ENCODE data around the gene ACCS.

The ACCS gene

GRCh38 chr11:44032299-44033085 lies 33.6 kb upstream of the ACCS start:
- Mint-ChIP-seq H3K4me1 (ENCODE audit: low read depth) (no peaks in the 10 kb centered on the region), H3K9me3 (no peaks in the 10 kb centered on the region), H3K4me3 (no peak overlapping the region)

GRCh38 chr11:44033411-44033850 lies 32.6 kb upstream of the ACCS start:
- Mint-ChIP-seq H3K4me3 (no peak overlapping the region), H3K36me3 (ENCODE audit: low read depth) (no peaks in the 10 kb centered on the region), H3K4me1 (ENCODE audit: low read depth) (no peaks in the 10 kb centered on the region), H3K9me3 (no peaks in the 10 kb centered on the region), H3K27ac (no peak overlapping the region), H3K27me3 (peaks cover 31% of the 10 kb centered on the region)

More at GRCh38 chr11:44032299-44033085, 33.6 kb upstream of the ACCS start:
- Mint-ChIP-seq H3K27ac (no peak overlapping the region), H3K27me3 (peaks cover 34% of the 10 kb centered on the region), H3K36me3 (ENCODE audit: low read depth) (no peaks in the 10 kb centered on the region)

- peaks cover 26% of the 10 kb centered on the region for H3K27me3 Mint-ChIP-seq
- no peaks in the 10 kb centered on the region for H3K9me3 Mint-ChIP-seq
- H3K27ac Mint-ChIP-seq, result no peak overlapping the region
- H3K4me3 Mint-ChIP-seq, result no peak overlapping the region
- no peaks in the 10 kb centered on the region for H3K36me3 Mint-ChIP-seq (ENCODE audit: low read depth)
- H3K4me1 Mint-ChIP-seq (ENCODE audit: low read depth), result no peaks in the 10 kb centered on the region
Observed at GRCh38 chr11:44033856-44034255, 32.2 kb upstream of the ACCS start.

GRCh38 chr11:44034639-44035038 lies 31.4 kb upstream of the ACCS start:
- Mint-ChIP-seq H3K27me3 (peaks cover 19% of the 10 kb centered on the region), H3K4me3 (no peak overlapping the region), H3K27ac (no peak overlapping the region), H3K4me1 (ENCODE audit: low read depth) (no peaks in the 10 kb centered on the region), H3K9me3 (no peaks in the 10 kb centered on the region), H3K36me3 (ENCODE audit: low read depth) (no peaks in the 10 kb centered on the region)

- Mint-ChIP-seq H3K27me3 (peaks cover 3% of the 10 kb centered on the region), H3K4me3 (no peak overlapping the region), H3K36me3 (ENCODE audit: low read depth) (no peaks in the 10 kb centered on the region), H3K27ac (no peak overlapping the region), H3K4me1 (ENCODE audit: low read depth) (no peaks in the 10 kb centered on the region), H3K9me3 (no peaks in the 10 kb centered on the region)
Observed at GRCh38 chr11:44036811-44037657, 29.0 kb upstream of the ACCS start.

GRCh38 chr11:44037658-44037998 lies 28.4 kb upstream of the ACCS start:
- H3K27ac Mint-ChIP-seq, result no peak overlapping the region
- H3K36me3 Mint-ChIP-seq (ENCODE audit: low read depth), result no peaks in the 10 kb centered on the region
- H3K27me3 Mint-ChIP-seq, result no peaks in the 10 kb centered on the region
- no peaks in the 10 kb centered on the region for H3K4me1 Mint-ChIP-seq (ENCODE audit: low read depth)
- H3K4me3 Mint-ChIP-seq, result no peak overlapping the region
- H3K9me3 Mint-ChIP-seq, result no peaks in the 10 kb centered on the region

GRCh38 chr11:44043157-44043556 lies 22.9 kb upstream of the ACCS start:
- Mint-ChIP-seq H3K4me1 (ENCODE audit: low read depth) (no peaks in the 10 kb centered on the region), H3K27me3 (no peaks in the 10 kb centered on the region), H3K36me3 (ENCODE audit: low read depth) (no peaks in the 10 kb centered on the region), H3K4me3 (no peak overlapping the region), H3K9me3 (no peaks in the 10 kb centered on the region), H3K27ac (no peak overlapping the region)

GRCh38 chr11:44046182-44046581 lies 19.9 kb upstream of the ACCS start:
- no peaks in the 10 kb centered on the region for H3K27me3 Mint-ChIP-seq
- no peaks in the 10 kb centered on the region for H3K9me3 Mint-ChIP-seq
- H3K36me3 Mint-ChIP-seq (ENCODE audit: low read depth), result no peaks in the 10 kb centered on the region
- H3K4me1 Mint-ChIP-seq (ENCODE audit: low read depth), result no peaks in the 10 kb centered on the region
- H3K4me3 Mint-ChIP-seq, result no peak overlapping the region
- H3K27ac Mint-ChIP-seq, result no peak overlapping the region

GRCh38 chr11:44047298-44047697 lies 18.8 kb upstream of the ACCS start:
- Mint-ChIP-seq H3K27ac (no peak overlapping the region), H3K4me1 (ENCODE audit: low read depth) (no peaks in the 10 kb centered on the region), H3K9me3 (no peaks in the 10 kb centered on the region), H3K36me3 (ENCODE audit: low read depth) (no peaks in the 10 kb centered on the region), H3K4me3 (no peak overlapping the region), H3K27me3 (no peaks in the 10 kb centered on the region)

- no peak within 1 kb of the TSS for H3K27ac Mint-ChIP-seq
- no peaks in the 10 kb centered on the region for H3K36me3 Mint-ChIP-seq (ENCODE audit: low read depth)
- H3K9me3 Mint-ChIP-seq, result no peaks in the 10 kb centered on the region
- H3K27me3 Mint-ChIP-seq, result no peaks in the 10 kb centered on the region
- no peaks in the 10 kb centered on the region for H3K4me1 Mint-ChIP-seq (ENCODE audit: low read depth)
- H3K4me3 Mint-ChIP-seq, result no peak within 1 kb of the TSS
Observed at GRCh38 chr11:44047931-44048431, 18.1 kb upstream of the ACCS start, which contains the start of gene ACCSL. TSS of gene ACCSL (plus strand) at chr11:44047981. CDS start at chr11:44048037, 56 bp downstream.

GRCh38 chr11:44049832-44050231 lies 16.2 kb upstream of the ACCS start:
- no peaks in the 10 kb centered on the region for H3K9me3 Mint-ChIP-seq
- no peaks in the 10 kb centered on the region for H3K36me3 Mint-ChIP-seq (ENCODE audit: low read depth)
- no peak overlapping the region for H3K27ac Mint-ChIP-seq
- H3K27me3 Mint-ChIP-seq, result no peaks in the 10 kb centered on the region
- no peak overlapping the region for H3K4me3 Mint-ChIP-seq
- no peaks in the 10 kb centered on the region for H3K4me1 Mint-ChIP-seq (ENCODE audit: low read depth)

GRCh38 chr11:44051171-44051570 lies 14.9 kb upstream of the ACCS start:
- Mint-ChIP-seq H3K27ac (no peak overlapping the region), H3K4me3 (no peak overlapping the region), H3K4me1 (ENCODE audit: low read depth) (no peaks in the 10 kb centered on the region), H3K9me3 (no peaks in the 10 kb centered on the region), H3K27me3 (no peaks in the 10 kb centered on the region), H3K36me3 (ENCODE audit: low read depth) (no peaks in the 10 kb centered on the region)

- no peaks in the 10 kb centered on the region for H3K27me3 Mint-ChIP-seq
- H3K9me3 Mint-ChIP-seq, result no peaks in the 10 kb centered on the region
- no peak overlapping the region for H3K4me3 Mint-ChIP-seq
- no peaks in the 10 kb centered on the region for H3K4me1 Mint-ChIP-seq (ENCODE audit: low read depth)
- no peak overlapping the region for H3K27ac Mint-ChIP-seq
- no peaks in the 10 kb centered on the region for H3K36me3 Mint-ChIP-seq (ENCODE audit: low read depth)
Observed at GRCh38 chr11:44057340-44057739, 8.7 kb upstream of the ACCS start.

GRCh38 chr11:44058275-44058674 lies 7.8 kb upstream of the ACCS start:
- Mint-ChIP-seq H3K36me3 (ENCODE audit: low read depth) (no peaks in the 10 kb centered on the region), H3K27me3 (no peaks in the 10 kb centered on the region), H3K4me3 (no peak overlapping the region), H3K27ac (no peak overlapping the region), H3K4me1 (ENCODE audit: low read depth) (no peaks in the 10 kb centered on the region), H3K9me3 (no peaks in the 10 kb centered on the region)

- H3K4me1 Mint-ChIP-seq (ENCODE audit: low read depth), result peaks cover 25% of the 10 kb centered on the region
- peak overlapping the region; percentile 84 for H3K4me3 Mint-ChIP-seq
- no peaks in the 10 kb centered on the region for H3K9me3 Mint-ChIP-seq
- no peaks in the 10 kb centered on the region for H3K27me3 Mint-ChIP-seq
- peak overlapping the region; percentile 88 for H3K27ac Mint-ChIP-seq
- H3K36me3 Mint-ChIP-seq (ENCODE audit: low read depth), result no peaks in the 10 kb centered on the region
Observed at GRCh38 chr11:44065161-44065661, 859 bp upstream of the ACCS start.
